HEK293 (cell line): ENCODE results near the gene KIRREL3.

ENCODE experiments used
- WT1 ChIP-seq: fragments of 450-650 bp; formaldehyde crosslinking; IDR thresholded peaks from 2 replicates; pipeline ENCODE4 v1.5.1; 2016; ENCODE audit warnings: missing biosample characterization, missing genetic modification characterization
- ZNF274 ChIP-seq, 2 experiments: fragments of 200-500 bp in 1 of 2; fragments of 450-650 bp in 1 of 2; sonication (Bioruptor generic) in 1 of 2; formaldehyde crosslinking in 1 of 2; IDR thresholded peaks; 2 replicates each; pipeline versions ENCODE4 v1.5.1 to v1.6.1; 2014 to 2016; ENCODE audit warnings: borderline replicate concordance in 1 of 2, inconsistent platforms in 1 of 2, low read length in 1 of 2, missing biosample characterization in 1 of 2, missing genetic modification characterization in 1 of 2
- ZNF623 ChIP-seq: fragments of 450-650 bp; formaldehyde crosslinking; IDR thresholded peaks from 2 replicates; pipeline ENCODE4 v1.5.1; 2016; ENCODE audit warnings: missing biosample characterization, missing genetic modification characterization
- ZNF777 ChIP-seq: fragments of 450-650 bp; formaldehyde crosslinking; IDR thresholded peaks from 2 replicates; pipeline ENCODE4 v1.5.1; 2017; ENCODE audit warnings: missing biosample characterization, missing genetic modification characterization, borderline replicate concordance

DNA sequence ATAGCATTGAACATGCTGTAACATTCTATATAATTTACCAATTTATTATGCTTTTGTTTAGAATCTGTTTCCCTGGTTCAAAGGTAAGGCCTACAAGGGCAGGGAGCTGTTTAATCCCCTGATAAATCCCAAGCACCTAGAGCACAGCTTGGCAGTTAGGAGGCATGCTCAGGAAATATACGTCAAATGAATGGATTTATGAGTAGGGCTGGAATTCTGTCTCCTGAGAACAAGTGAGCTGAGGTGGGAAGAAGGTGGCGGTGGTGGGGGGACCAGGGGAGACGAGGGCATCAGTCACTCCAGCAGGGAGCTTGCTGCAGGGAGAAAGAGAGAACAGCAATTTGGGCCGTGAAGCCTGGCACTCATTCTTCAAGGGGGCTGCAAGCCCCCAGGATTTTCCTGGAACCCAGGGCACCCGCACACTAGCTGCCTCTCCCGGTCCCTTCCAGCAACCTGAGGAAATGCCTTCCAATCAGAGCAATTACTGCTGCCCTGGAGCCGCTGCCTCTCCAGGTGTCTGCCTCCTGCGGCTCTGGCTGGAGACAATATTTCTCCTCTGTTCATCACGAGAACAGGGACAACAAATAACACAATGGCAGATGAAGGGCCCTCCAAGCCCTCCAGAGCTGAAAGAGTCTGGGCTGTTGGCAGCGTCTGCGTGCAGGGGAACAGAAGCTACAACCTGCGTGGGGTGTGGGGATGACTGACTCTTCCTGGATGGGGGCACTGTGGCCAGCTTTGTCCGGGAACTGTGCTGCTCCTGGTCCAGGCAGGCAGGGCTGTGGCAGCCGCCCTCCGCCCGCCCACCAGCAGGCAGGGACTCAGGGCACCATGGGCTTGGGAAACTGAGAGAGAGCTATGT, 411.7 kb downstream of the KIRREL3 start:
- TF ChIP-seq ZNF777 (tag by site-specific recombination) = no peak
- no peak for TF ChIP-seq ZNF274 (IDR thresholded peaks at IDR 0.05; ENCODE audit: low read length)
- no peak for TF ChIP-seq ZNF274 (tag by site-specific recombination; IDR thresholded peaks at IDR 0.05; ENCODE audit: borderline replicate concordance)
- TF ChIP-seq ZNF623 (tag by site-specific recombination) = no peak
- TF ChIP-seq WT1 = no peak
